Measurements from ENCODE around the gene NDUFV2.

Gene NDUFV2

GRCh38 chr18:9137168-9138066, 34.9 kb downstream of the NDUFV2 start:
- Histone ChIP-seq H3K27ac (peak overlapping the region; percentile 98 to 99), H3K4me3 (peak overlapping the region; percentile 85)
- TF ChIP-seq CTCF (IDR thresholded peaks at IDR 0.05) = no peak
- DNase-seq (ENCODE audit: low spot score) = no peak

GRCh38 chr18:9139400-9140039, 37.0 kb downstream of the NDUFV2 start:
- TF ChIP-seq CTCF (IDR thresholded peaks at IDR 0.05) = no peak
- Histone ChIP-seq H3K27ac (peak overlapping the region in 1 of 2 donors; percentile 98), H3K4me3 (peak overlapping the region; percentile 85)
- DNase-seq (ENCODE audit: low spot score) = no peak

GRCh38 chr18:9140381-9140780, 37.9 kb downstream of the NDUFV2 start:
- TF ChIP-seq CTCF (IDR thresholded peaks at IDR 0.05) = no peak
- DNase-seq (ENCODE audit: low spot score) = no peak
- peak overlapping the region in 1 of 2 donors; percentile 52 for H3K27ac ChIP-seq
- H3K4me3 ChIP-seq = no peak overlapping the region

- Histone ChIP-seq H3K4me3 (no peak overlapping the region), H3K27ac (peak overlapping the region in 1 of 2 donors; percentile 39)
- DNase-seq (ENCODE audit: low spot score) = no peak
- TF ChIP-seq CTCF (IDR thresholded peaks at IDR 0.05) = no peak
Measured at GRCh38 chr18:9140984-9141383, 38.5 kb downstream of the NDUFV2 start.

- H3K27ac ChIP-seq = no peak overlapping the region
- DNase-seq (ENCODE audit: low spot score) = no peak
- no peak for TF ChIP-seq CTCF (IDR thresholded peaks at IDR 0.05)
Measured at GRCh38 chr18:9146224-9146623, 43.7 kb downstream of the NDUFV2 start.

GRCh38 chr18:9147440-9148202, 45.1 kb downstream of the NDUFV2 start:
- H3K27ac ChIP-seq = peak overlapping the region in 1 of 2 donors; percentile 4
- peak; percentile 46 for TF ChIP-seq CTCF (IDR thresholded peaks at IDR 0.05)
- DNase-seq (ENCODE audit: low spot score) = no peak
- no peak overlapping the region for H3K4me3 ChIP-seq

More at GRCh38 chr18:9146224-9146623, 43.7 kb downstream of the NDUFV2 start:
- no peak overlapping the region for H3K4me3 ChIP-seq
